GM12864 (cell line): ENCODE data around the gene PRKD3.
A peak's percentile ranks its signal among the peaks of the same experiment; 100 is the strongest.

Source experiments
- DNase-seq: peaks from one replicate; pipeline ENCODE4 v3.0.0-alpha.2; 2011; ENCODE audit warnings: low read depth
- H3K4me3 ChIP-seq: 2 replicates; pipeline ENCODE4 v1.5.1; 2011; ENCODE audit warnings: mild to moderate bottlenecking, low read depth, low read length, control low read depth
- TF ChIP-seq, protein P1 (sequence below): IDR thresholded peaks from 2 replicates; pipeline ENCODE4 v1.5.1; 2011; ENCODE audit warnings: low read depth, mild to moderate bottlenecking, moderate library complexity, low read length, control low read depth, inconsistent platforms; ENCODE audit errors: missing control alignments

Gene PRKD3

DNA sequence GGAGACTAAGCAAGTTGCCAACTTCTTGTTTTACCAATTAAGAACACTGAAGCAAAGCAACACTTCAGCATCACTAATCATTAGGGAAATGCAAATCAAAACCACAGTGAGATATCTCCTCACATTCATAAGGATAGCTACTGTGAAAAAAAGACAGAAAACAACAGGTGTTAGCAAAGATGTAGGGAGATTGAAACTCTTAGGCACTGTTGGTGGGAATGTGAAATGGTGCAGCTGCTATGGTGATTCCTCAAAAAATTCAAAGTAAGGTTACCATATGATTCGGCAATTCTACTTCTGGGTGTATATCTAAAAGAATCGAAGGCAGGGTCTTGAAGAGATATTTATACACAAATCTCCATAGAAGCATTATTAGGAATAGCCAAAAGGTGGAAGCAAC lies 8.6 kb upstream of the PRKD3 start:
- no peak for DNase-seq
- TF ChIP-seq, protein P1, sequence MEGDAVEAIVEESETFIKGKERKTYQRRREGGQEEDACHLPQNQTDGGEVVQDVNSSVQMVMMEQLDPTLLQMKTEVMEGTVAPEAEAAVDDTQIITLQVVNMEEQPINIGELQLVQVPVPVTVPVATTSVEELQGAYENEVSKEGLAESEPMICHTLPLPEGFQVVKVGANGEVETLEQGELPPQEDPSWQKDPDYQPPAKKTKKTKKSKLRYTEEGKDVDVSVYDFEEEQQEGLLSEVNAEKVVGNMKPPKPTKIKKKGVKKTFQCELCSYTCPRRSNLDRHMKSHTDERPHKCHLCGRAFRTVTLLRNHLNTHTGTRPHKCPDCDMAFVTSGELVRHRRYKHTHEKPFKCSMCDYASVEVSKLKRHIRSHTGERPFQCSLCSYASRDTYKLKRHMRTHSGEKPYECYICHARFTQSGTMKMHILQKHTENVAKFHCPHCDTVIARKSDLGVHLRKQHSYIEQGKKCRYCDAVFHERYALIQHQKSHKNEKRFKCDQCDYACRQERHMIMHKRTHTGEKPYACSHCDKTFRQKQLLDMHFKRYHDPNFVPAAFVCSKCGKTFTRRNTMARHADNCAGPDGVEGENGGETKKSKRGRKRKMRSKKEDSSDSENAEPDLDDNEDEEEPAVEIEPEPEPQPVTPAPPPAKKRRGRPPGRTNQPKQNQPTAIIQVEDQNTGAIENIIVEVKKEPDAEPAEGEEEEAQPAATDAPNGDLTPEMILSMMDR: no peak
- no peak overlapping the region for H3K4me3 ChIP-seq

DNA sequence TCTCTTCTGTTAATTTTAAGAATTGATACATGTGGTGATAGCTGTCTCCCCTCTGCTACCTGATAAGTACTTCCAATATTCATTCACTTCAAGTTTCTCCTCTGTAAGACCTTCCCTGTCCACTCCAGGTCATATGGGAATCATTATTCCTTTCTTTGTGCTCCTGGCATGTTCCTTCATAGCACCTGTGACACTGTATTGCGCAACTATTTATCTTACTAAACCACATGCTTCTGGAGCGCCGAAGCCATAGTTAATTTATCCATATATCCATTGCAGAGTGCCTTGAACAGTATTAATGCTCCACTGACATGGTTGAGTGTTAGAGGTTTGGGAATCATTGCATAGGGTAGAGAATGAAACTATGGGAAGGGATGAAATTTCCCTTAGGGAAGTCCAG lies 7.9 kb upstream of the PRKD3 start:
- H3K4me3 ChIP-seq: no peak overlapping the region
- DNase-seq: no peak
- TF ChIP-seq, protein P1: no peak

DNA sequence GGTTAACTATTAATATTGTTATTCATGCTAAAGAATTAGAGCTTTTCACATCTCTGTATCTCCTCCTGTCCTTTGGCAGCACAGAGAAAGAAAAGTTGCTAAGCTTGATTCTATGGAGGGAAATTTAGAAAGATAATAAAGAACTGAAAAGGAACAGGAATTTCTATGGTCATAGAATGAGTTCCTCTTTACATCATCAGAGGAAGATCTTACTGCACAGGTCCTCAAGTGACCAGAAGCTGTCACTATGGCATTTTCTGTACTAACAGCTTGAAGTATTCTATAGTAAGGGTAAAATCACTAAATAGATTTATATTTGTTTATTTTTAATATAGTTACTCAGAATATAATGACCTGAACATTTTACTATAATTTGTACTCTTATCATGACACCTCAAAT lies 6.0 kb upstream of the PRKD3 start:
- TF ChIP-seq, protein P1: no peak
- no peak for DNase-seq
- H3K4me3 ChIP-seq: no peak overlapping the region

DNA sequence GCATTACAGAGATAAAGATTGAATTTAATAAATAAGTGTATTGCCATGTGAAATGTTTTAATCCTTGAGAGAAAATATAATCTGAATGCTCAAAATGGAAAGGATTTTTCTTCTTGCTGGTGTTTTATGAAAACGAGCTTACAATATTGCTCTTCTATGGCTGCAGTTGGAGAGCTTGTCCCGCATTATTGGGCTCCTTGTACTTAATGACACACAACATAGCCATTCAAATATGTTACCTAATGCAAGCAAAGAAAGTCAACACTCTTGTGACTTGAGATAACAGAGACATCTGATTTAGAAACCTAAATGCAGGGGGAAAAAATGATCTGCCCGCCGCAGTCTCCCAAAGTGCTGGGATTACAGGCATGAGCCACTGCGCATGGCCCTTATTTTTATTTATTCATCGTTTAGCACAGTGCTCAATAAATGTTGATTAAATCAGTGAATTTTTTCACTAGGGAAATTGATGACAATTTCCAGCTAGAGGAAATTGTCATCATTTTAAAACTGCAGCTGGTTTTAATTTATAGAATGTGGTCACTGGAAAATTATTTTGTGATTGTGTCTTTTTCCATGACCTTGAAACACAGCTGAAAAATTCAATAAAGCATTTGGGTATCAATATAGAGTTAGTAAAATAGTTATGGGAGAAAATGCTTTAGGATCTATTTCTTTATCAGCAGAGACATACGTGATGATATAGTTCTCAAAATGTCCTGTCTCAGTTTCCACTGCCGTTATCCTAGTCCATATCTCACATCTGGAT lies 2.4 kb upstream of the PRKD3 start:
- H3K4me3 ChIP-seq: no peak overlapping the region
- no peak for DNase-seq
- TF ChIP-seq, protein P1: no peak

DNA sequence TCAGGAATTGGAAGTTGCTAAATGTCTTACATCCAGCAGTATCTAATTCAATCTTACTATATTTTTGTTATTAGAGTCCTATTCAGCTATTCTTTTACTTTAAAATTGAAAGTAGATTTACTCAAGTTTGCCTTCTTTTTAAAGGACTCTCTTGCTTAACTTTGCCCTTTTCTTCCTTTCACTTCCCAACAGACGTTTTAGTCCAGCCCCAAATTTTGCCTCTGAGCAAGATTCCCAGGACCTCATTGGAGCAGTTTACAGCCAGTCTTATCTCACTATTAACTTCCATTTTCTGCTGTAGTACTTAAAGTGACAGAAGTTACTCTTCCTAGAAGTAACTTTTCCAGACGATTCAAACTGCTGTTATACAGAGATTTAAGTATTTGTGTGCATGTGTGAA lies 1.7 kb upstream of the PRKD3 start:
- DNase-seq: no peak
- TF ChIP-seq, protein P1: no peak
- H3K4me3 ChIP-seq: no peak overlapping the region

DNA sequence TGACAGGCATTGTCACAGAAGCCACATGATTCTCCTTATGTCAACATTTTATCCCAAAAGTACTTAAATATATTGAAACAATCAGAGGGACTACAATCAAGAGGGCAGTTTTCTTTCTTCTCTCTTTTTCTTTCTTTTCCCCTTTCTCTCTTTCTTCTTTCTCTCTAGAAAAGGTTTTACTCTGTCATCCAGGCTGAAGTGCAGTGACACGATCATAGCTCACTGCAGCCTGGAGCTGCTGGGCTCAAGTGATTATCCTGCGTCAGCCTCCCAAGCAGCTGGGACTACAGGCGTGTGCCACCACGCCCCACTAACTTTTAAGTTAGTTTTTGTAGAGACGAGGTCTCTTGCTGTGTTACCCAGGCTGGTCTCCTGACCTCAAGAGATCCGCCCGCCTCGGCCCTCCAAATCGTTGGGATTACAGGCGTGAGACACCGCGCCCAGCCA lies 1.0 kb upstream of the PRKD3 start:
- DNase-seq: no peak
- TF ChIP-seq, protein P1: no peak
- H3K4me3 ChIP-seq: peak overlapping the region; percentile 71; the same call in 1 of the 2 replicates

DNA sequence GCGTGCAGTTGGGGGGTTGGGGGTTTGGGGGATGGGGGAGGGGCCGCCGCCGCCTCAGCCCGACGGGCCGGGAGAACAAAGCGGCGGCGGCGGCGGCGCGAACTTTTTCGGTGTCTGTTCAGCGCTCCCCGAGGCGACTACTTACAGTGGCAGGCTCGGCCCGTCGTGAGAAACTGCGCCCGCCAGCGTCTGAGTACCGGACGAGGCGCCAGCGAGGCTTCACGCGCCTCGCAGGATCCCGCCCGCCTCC lies 172 bp downstream of the PRKD3 start:
- TF ChIP-seq, protein P1: no peak
- no peak for DNase-seq

More for the DNA sequence above, 172 bp downstream of the PRKD3 start:
- H3K4me3 ChIP-seq: peak overlapping the region; percentile 71
